Suppressor macrophage treated with lipopolysaccharide for 1 hour (primary cell): Measurements from ENCODE around the gene OSM.
"Not testable (repeated sequence)": the region's sequence is repeated elsewhere in the genome, so short reads cannot be mapped to it uniquely, and the experiment has no call there.

ENCODE experiments used
- DNase-seq, 3 donors: peaks; one replicate each; pipeline ENCODE4 v3.0.0-alpha.2; 2020 to 2022

Gene OSM

GRCh38 chr22:30244066-30244465, 22.6 kb downstream of the OSM start:
- no peak for DNase-seq

GRCh38 chr22:30243661-30244060, 23.0 kb downstream of the OSM start:
- no peak for DNase-seq

GRCh38 chr22:30241576-30242371, 24.9 kb downstream of the OSM start:
- DNase-seq, result no peak

- no peak for DNase-seq
These were observed 25.9 kb downstream of the OSM start for GRCh38 chr22:30240541-30241417.

GRCh38 chr22:30239488-30240405, 26.9 kb downstream of the OSM start:
- no peak for DNase-seq

GRCh38 chr22:30238661-30239487, 27.8 kb downstream of the OSM start:
- DNase-seq, result no peak

- no peak for DNase-seq
These were observed 28.5 kb downstream of the OSM start for GRCh38 chr22:30238136-30238535.

GRCh38 chr22:30236875-30237274, 29.8 kb downstream of the OSM start:
- DNase-seq, result no peak

- DNase-seq, result no peak
These were observed 30.9 kb downstream of the OSM start for GRCh38 chr22:30235687-30236170.

GRCh38 chr22:30234786-30235470, 31.7 kb downstream of the OSM start:
- DNase-seq, result no peak

GRCh38 chr22:30234325-30234724, 32.3 kb downstream of the OSM start:
- not testable (repeated sequence) for DNase-seq

- no peak for DNase-seq
These were observed 33.1 kb downstream of the OSM start for GRCh38 chr22:30233582-30233981.

- no peak for DNase-seq
These were observed 33.9 kb downstream of the OSM start for GRCh38 chr22:30232716-30233218.

- no peak for DNase-seq
These were observed 35.7 kb downstream of the OSM start for GRCh38 chr22:30230787-30231461.

GRCh38 chr22:30230330-30230729, 36.3 kb downstream of the OSM start:
- no peak for DNase-seq

GRCh38 chr22:30228509-30229359, 37.9 kb downstream of the OSM start:
- no peak for DNase-seq

- DNase-seq, result no peak
These were observed 39.0 kb downstream of the OSM start for GRCh38 chr22:30227438-30228228.

GRCh38 chr22:30226192-30226832, 40.3 kb downstream of the OSM start:
- DNase-seq, result no peak
